ENCODE data around the gene TCHP.
"Not testable (repeated sequence)": the region's sequence is repeated elsewhere in the genome, so short reads cannot be mapped to it uniquely, and the experiment has no call there.

Gene TCHP

GRCh38 chr12:109879351-109880042 lies 20.6 kb upstream of the TCHP start:
- no peak for DNase-seq (ENCODE audit: low read depth)

GRCh38 chr12:109880043-109880931 lies 19.8 kb upstream of the TCHP start, which contains the start of gene GLTP:
TSS of gene GLTP (minus strand) at chr12:109880541. CDS start at chr12:109880374, 167 bp downstream.
- DNase-seq (ENCODE audit: low read depth): peak; percentile 45

- no peak for DNase-seq (ENCODE audit: low read depth)
Observed at GRCh38 chr12:109880938-109881337, 19.1 kb upstream of the TCHP start.

GRCh38 chr12:109881752-109882151 lies 18.3 kb upstream of the TCHP start:
- DNase-seq (ENCODE audit: low read depth): no peak

- DNase-seq (ENCODE audit: low read depth): no peak
Observed at GRCh38 chr12:109883461-109883860, 16.6 kb upstream of the TCHP start.

GRCh38 chr12:109885616-109886015 lies 14.5 kb upstream of the TCHP start:
- DNase-seq (ENCODE audit: low read depth): no peak

GRCh38 chr12:109888179-109889020 lies 11.7 kb upstream of the TCHP start:
- peak; percentile 88 for DNase-seq (ENCODE audit: low read depth)

GRCh38 chr12:109890620-109891170 lies 9.4 kb upstream of the TCHP start:
- no peak for DNase-seq (ENCODE audit: low read depth)

- DNase-seq (ENCODE audit: low read depth): not testable (repeated sequence)
Observed at GRCh38 chr12:109891731-109892130, 8.3 kb upstream of the TCHP start.

GRCh38 chr12:109892165-109892715 lies 7.8 kb upstream of the TCHP start:
- no peak for DNase-seq (ENCODE audit: low read depth)

GRCh38 chr12:109892748-109893147 lies 7.3 kb upstream of the TCHP start:
- DNase-seq (ENCODE audit: low read depth): no peak

- no peak for DNase-seq (ENCODE audit: low read depth)
Observed at GRCh38 chr12:109893261-109893995, 6.6 kb upstream of the TCHP start.

- DNase-seq (ENCODE audit: low read depth): no peak
Observed at GRCh38 chr12:109894939-109895338, 5.1 kb upstream of the TCHP start.

- DNase-seq (ENCODE audit: low read depth): no peak
Observed at GRCh38 chr12:109896188-109896587, 3.9 kb upstream of the TCHP start.

GRCh38 chr12:109897029-109897428 lies 3.0 kb upstream of the TCHP start:
- DNase-seq (ENCODE audit: low read depth): no peak

- DNase-seq (ENCODE audit: low read depth): not testable (repeated sequence)
Observed at GRCh38 chr12:109899345-109899744, 729 bp upstream of the TCHP start.

- DNase-seq (ENCODE audit: low read depth): no peak
Observed at GRCh38 chr12:109900752-109901580, 892 bp downstream of the TCHP start.

- DNase-seq (ENCODE audit: low read depth): no peak
Observed at GRCh38 chr12:109902891-109903418, 2.9 kb downstream of the TCHP start.

GRCh38 chr12:109905301-109905700 lies 5.2 kb downstream of the TCHP start:
- DNase-seq (ENCODE audit: low read depth): no peak
